ENCODE measurements around the gene ZNF493.

ZNF493 gene

DNA sequence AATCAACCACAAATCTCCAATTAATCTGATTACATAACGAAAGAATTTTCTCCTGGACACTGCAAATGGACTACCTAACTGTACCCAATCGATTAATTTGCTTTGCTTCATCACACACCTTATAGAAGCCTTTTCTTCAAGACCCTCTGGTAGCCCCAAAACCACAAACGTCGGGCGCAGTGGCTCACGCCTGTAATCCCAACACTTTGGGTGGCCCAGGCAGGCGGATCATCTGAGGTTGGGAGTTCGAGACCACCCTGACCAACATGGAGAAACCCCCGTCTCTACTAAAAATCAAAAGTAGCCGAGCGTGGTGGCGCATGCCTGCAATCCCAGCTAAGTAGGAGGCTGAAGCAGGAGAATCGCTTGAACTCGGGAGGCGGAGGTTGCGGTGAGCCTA, 65.6 kb downstream of the ZNF493 start:
- in situ Hi-C loops (cut with MboI; ENCODE audit: low sequenced_read_pairs), result no loop called here

DNA sequence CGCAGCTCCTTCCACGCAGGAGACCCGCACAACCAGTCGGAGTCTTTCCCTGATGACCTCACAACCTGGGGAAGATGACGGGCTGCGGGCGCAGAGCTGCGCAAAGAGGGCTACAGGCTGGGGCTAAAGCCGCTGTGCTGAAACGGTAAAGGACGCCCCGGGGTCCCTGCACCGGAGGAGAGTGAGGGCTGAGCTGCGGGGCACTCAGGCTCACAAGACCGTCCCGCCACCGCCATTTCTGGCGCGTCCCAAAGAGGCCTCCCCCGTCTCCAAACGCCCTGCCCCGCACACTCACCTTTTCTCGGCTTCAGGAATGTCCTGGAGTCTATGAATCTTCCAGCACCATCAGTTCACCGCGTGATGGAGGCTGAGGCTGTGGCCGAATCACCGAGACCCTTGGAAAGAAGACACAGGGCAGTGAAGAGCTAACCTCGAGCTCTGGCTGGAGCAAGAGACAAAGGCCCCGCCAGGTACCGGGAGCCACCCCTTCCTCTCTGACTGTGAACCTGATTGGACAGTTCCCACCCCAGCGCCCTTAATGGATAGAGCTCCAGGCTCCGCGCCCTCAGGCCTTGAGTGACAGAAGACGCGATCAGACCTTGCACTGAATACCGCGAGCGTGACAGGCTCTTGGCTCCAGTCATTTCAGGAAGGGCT, 66.6 kb downstream of the ZNF493 start:
- in situ Hi-C loops (cut with MboI; ENCODE audit: low sequenced_read_pairs), result no loop called here

DNA sequence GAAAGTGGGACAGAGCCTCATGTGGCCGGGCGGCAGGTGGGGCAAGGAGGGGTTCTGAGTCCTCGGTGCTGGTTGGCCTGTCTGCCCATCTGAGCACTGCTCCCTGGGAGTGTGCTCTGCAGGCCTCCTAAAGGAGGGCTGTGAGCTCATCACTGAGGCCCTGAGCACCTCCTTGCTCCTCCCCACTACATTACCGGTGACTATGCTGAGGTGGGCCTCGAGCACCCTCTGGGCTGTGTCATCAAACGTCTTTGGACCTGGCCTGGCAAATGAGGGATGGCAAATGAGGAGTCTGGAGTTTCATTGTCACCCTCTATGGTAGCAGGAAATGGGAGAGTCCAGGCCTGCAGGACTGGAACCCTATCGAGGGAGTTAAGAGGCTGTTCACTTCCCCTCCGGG, 69.7 kb downstream of the ZNF493 start:
- in situ Hi-C loops (cut with MboI; ENCODE audit: low sequenced_read_pairs), result no loop called here

DNA sequence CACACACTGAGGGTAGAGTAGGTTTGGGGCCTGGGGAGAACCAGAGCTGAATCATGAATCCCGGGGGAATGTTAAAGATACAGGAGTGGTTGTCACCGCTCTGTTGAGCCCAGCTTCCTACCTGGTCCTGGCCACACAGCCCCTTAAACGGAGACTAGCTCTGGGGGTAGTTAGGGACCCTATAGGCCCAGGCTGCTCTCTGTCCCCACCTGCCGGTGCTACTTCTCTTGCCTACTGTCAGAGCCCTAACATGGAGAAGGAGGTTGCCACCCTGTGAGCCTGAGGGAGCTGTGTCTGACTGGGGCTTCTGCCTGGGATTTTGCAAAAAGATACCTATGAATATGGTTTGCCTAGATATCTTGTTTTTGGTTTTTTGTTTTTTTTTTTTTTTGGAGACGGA, 71.9 kb downstream of the ZNF493 start:
- in situ Hi-C loops (cut with MboI; ENCODE audit: low sequenced_read_pairs), result no loop called here

DNA sequence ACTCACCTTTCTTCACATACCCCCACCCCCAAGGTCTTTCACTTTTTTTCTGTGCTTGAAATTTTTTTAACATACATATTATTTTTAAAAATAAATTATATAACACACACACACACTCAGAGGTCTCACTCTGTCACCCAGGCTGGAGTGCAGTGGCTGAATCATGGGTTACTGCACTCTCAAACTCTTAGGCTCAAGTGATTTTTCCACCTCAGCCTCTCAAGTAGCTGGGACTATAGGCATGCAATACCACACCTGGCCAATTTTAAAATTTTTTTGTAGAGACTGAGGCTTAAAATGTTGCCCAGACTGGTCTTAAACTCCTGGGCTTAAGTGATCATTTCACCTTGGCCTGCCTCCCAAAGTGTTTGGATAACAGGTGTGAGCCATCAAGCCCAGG, 75.6 kb downstream of the ZNF493 start:
- in situ Hi-C loops (cut with MboI; ENCODE audit: low sequenced_read_pairs), result no loop called here

DNA sequence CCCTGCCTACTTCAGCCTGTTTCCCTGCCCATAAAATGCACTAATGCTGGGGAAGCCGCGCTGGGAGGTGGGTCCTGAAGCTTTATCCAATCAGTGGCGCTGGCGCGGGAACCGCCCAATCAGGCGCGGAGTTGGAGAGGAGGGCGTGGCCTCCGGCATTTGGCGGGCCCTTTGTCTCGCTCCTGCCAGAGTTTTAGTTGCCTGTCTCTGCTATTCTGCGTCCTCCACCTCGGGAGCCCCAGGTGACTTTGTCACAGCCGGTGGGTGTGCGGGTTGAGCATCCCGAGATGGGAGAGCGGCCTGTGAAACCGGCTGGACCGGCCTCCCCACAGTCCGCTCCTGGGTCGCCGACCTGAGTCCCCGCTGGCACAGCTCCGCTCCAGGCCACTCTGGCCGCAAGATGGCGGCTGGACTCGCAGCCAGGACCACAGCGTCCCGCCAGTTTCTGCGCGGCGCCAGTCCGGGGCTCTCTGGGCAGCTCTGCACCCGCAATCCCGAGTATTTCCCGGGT, 77.8 kb downstream of the ZNF493 start:
- in situ Hi-C loops (cut with MboI; ENCODE audit: low sequenced_read_pairs), result no loop called here
